Fibroblast of skin of right biceps (primary cell): ENCODE data around the gene SLC12A8.

Experiments
- DNase-seq: peaks from one replicate; pipeline ENCODE4 v3.0.0-alpha.2; 2013

The SLC12A8 gene

GRCh38 chr3:125212509-125213363 lies at the start of gene SLC12A8:
Gene SLC12A8, minus strand, starts transcription at chr3:125212748. Its CDS starts 1,399 bp downstream, at chr3:125211349.
- no peak for DNase-seq

GRCh38 chr3:125262161-125262560 lies 49.6 kb upstream of the SLC12A8 start:
- no peak for DNase-seq

- DNase-seq: no peak
Measured at GRCh38 chr3:125261031-125261430, 48.5 kb upstream of the SLC12A8 start.

- DNase-seq: no peak
Measured at GRCh38 chr3:125260158-125260557, 47.6 kb upstream of the SLC12A8 start.

- DNase-seq: no peak
Measured at GRCh38 chr3:125257536-125257935, 45.0 kb upstream of the SLC12A8 start.

GRCh38 chr3:125256675-125257074 lies 44.1 kb upstream of the SLC12A8 start:
- DNase-seq: no peak

GRCh38 chr3:125250973-125251372 lies 38.4 kb upstream of the SLC12A8 start:
- no peak for DNase-seq

GRCh38 chr3:125246237-125246636 lies 33.7 kb upstream of the SLC12A8 start:
- no peak for DNase-seq

GRCh38 chr3:125245521-125245920 lies 33.0 kb upstream of the SLC12A8 start:
- DNase-seq: peak; percentile 66

GRCh38 chr3:125240496-125240895 lies 27.9 kb upstream of the SLC12A8 start:
- peak; percentile 58 for DNase-seq

- DNase-seq: no peak
Measured at GRCh38 chr3:125239266-125239665, 26.7 kb upstream of the SLC12A8 start.

GRCh38 chr3:125238759-125239158 lies 26.2 kb upstream of the SLC12A8 start:
- DNase-seq: no peak

GRCh38 chr3:125236331-125236903 lies 23.9 kb upstream of the SLC12A8 start:
- peak; percentile 63 for DNase-seq

GRCh38 chr3:125234831-125235230 lies 22.3 kb upstream of the SLC12A8 start:
- no peak for DNase-seq

- no peak for DNase-seq
Measured at GRCh38 chr3:125232401-125232800, 19.9 kb upstream of the SLC12A8 start.

- peak; percentile 80 for DNase-seq
Measured at GRCh38 chr3:125231895-125232294, 19.3 kb upstream of the SLC12A8 start.

- no peak for DNase-seq
Measured at GRCh38 chr3:125229707-125230106, 17.2 kb upstream of the SLC12A8 start.

- DNase-seq: no peak
Measured at GRCh38 chr3:125229168-125229567, 16.6 kb upstream of the SLC12A8 start.

- no peak for DNase-seq
Measured at GRCh38 chr3:125221831-125222230, 9.3 kb upstream of the SLC12A8 start.

- DNase-seq: peak; percentile 73
Measured at GRCh38 chr3:125220727-125221429, 8.3 kb upstream of the SLC12A8 start.

- no peak for DNase-seq
Measured at GRCh38 chr3:125220183-125220582, 7.6 kb upstream of the SLC12A8 start.

GRCh38 chr3:125219261-125219701 lies 6.7 kb upstream of the SLC12A8 start:
- no peak for DNase-seq

- peak; percentile 51 for DNase-seq
Measured at GRCh38 chr3:125214738-125215137, 2.2 kb upstream of the SLC12A8 start.
